ENCODE data around the gene ARID5B. TPM values are rescaled to one million over a fixed set of nuclear protein-coding genes. Genes with fewer than 3 reads are reported as not detected.
"Not testable (repeated sequence)": the region's sequence is repeated elsewhere in the genome, so short reads cannot be mapped to it uniquely, and the experiment has no call there.

Gene ARID5B
- 10 to 100 TPM; 34.8 to 35.9 TPM for total RNA-seq

DNA sequence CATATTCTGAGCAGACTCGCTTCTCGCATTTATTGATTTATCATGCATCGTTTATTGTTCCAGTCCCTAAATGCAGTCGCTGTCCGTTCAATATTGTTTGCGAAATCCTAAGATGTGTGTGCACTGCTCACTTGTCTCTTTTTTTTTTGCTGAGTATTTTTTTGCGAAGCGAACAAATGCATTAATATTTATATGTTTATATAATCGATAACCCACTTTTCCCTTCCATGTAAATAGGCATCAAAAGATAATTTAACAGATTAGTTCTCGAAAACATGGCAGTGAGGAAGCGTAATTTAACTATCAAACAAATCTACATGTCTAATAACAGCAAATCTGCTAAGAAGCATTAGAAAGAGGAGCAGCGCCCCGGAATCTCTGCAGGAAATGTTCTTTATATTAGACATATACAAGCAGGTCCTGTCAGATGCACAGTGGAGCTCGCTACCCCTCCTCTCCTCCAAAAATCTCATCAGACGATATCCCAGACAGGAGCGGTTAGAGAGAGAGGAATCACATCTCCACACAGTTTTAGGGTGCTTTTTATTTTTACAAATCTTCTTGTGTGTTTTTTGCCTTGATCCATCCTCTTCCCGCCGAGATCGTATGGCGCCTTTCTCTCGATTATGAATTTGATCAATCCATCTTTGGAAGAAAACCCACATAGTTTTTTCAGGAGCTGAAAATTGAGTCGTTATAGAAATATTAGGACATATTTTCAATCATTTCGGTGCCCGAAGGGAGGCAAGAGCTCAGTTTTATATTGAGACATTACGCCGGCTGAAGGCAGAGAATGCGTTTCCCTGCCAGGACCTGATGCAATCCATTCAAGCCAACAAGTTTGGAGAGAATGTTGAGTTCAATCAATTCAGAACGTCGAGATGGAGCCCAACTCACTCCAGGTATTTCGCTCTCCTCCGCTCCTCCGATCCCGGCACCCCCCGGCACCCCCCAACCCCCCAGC is at the start of gene ARID5B:
Gene ARID5B, plus strand, starts transcription at position 871 of the 964 bp plus-strand sequence. Its CDS starts 11 bp downstream, at position 882.
- CTCF ChIA-PET, result interaction anchor here (0.6 to 5.2 kb wide), 10 partner anchors 32 to 343 kb away, joined by 3 to 37 read pairs (median 8); no protein-coding TSS in a partner anchor
- Mint-ChIP-seq H3K4me1 (peaks cover 48% of the 10 kb centered on the region), H3K27ac (peak within 1 kb of the TSS; percentile 99), H3K36me3 (peaks cover 10% of the 10 kb centered on the region), H3K27me3 (no peaks in the 10 kb centered on the region), H3K9me3 (ENCODE audit: low read depth) (no peaks in the 10 kb centered on the region), H3K4me3 (peak within 1 kb of the TSS; percentile 98)
- ATAC-seq (no peak), DNase-seq (peak; percentile 74)

- DNase-seq, result no peak
- H3K27ac Mint-ChIP-seq, result no peak overlapping the region
Measured at GRCh38 chr10:61852261-61852660, 49.2 kb upstream of the ARID5B start.

GRCh38 chr10:61855771-61856170 is 45.7 kb upstream of the ARID5B start:
- Mint-ChIP-seq H3K27ac (no peak overlapping the region), H3K4me1 (no peaks in the 10 kb centered on the region), H3K9me3 (ENCODE audit: low read depth) (no peaks in the 10 kb centered on the region), H3K36me3 (peaks cover 3% of the 10 kb centered on the region), H3K27me3 (no peaks in the 10 kb centered on the region), H3K4me3 (no peak overlapping the region)
- CTCF ChIA-PET, result no interaction called here
- no peak for DNase-seq
- ATAC-seq, result no peak

More at GRCh38 chr10:61852261-61852660, 49.2 kb upstream of the ARID5B start:
- ATAC-seq, result no peak
- no peak overlapping the region for H3K4me3 Mint-ChIP-seq
- H3K4me1 Mint-ChIP-seq, result peaks cover under 1% of the 10 kb centered on the region
- H3K36me3 Mint-ChIP-seq, result peaks cover 3% of the 10 kb centered on the region
- H3K27me3 Mint-ChIP-seq, result no peaks in the 10 kb centered on the region
- CTCF ChIA-PET, result no interaction called here
- H3K9me3 Mint-ChIP-seq (ENCODE audit: low read depth), result no peaks in the 10 kb centered on the region

GRCh38 chr10:61857746-61858145 is 43.8 kb upstream of the ARID5B start:
- H3K9me3 Mint-ChIP-seq (ENCODE audit: low read depth), result no peaks in the 10 kb centered on the region
- no peak overlapping the region for H3K4me3 Mint-ChIP-seq
- CTCF ChIA-PET, result interaction anchor here (1.7 kb wide), 1 partner anchor 10 kb away, joined by 8 read pairs; no protein-coding TSS in a partner anchor
- no peaks in the 10 kb centered on the region for H3K27me3 Mint-ChIP-seq
- H3K36me3 Mint-ChIP-seq, result no peaks in the 10 kb centered on the region
- H3K27ac Mint-ChIP-seq, result no peak overlapping the region
- ATAC-seq, result no peak
- no peaks in the 10 kb centered on the region for H3K4me1 Mint-ChIP-seq
- no peak for DNase-seq

- Mint-ChIP-seq H3K27me3 (no peaks in the 10 kb centered on the region), H3K4me1 (no peaks in the 10 kb centered on the region), H3K4me3 (no peak overlapping the region), H3K36me3 (no peaks in the 10 kb centered on the region), H3K9me3 (ENCODE audit: low read depth) (no peaks in the 10 kb centered on the region), H3K27ac (no peak overlapping the region)
- CTCF ChIA-PET, result no interaction called here
- ATAC-seq (no peak), DNase-seq (no peak)
Measured at GRCh38 chr10:61859786-61860185, 41.7 kb upstream of the ARID5B start.

DNA sequence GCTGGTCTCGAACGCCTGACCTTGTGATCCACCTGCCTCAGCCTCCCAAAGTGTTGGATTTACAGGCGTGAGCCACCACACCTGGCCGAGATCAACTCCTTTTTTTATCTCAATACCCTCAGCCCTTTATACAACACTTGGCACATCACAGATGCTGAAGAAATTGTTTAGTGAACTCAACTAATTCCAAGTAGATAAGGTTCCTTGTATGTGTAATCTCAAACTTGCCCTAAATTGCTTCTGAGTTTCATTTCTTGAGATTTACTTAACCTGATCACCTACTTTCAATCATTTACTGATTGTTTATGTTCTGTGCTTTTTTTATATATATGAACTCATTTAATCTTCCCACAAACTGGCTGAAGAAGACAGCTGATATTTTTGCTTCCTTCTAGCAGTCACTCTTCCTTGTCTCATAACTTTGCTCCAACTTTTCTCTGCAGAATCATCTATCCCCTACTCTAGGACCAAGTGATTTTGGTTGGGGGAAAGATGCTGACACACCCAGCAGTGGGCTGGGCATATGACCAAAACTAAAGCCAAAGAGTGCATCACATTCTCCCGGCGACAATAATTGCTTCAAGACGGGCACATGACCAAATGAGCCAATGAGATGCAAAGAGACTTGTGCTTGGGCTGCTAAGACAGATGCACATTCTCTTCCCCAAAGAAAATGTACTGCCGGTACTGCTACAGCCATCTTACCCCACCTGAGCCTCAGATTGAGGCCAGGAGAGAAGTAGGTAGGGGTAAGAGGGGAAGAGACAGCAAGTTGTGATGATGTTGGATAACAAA is 40.3 kb upstream of the ARID5B start:
- CTCF ChIA-PET, result interaction anchor here (0.6 kb wide), 1 partner anchor 512 kb away, joined by 4 read pairs; no protein-coding TSS in a partner anchor
- H3K4me1 Mint-ChIP-seq, result no peaks in the 10 kb centered on the region
- no peaks in the 10 kb centered on the region for H3K9me3 Mint-ChIP-seq (ENCODE audit: low read depth)
- no peak for DNase-seq
- no peaks in the 10 kb centered on the region for H3K36me3 Mint-ChIP-seq
- no peak overlapping the region for H3K4me3 Mint-ChIP-seq
- H3K27ac Mint-ChIP-seq, result no peak overlapping the region
- no peak for ATAC-seq
- no peaks in the 10 kb centered on the region for H3K27me3 Mint-ChIP-seq

DNA sequence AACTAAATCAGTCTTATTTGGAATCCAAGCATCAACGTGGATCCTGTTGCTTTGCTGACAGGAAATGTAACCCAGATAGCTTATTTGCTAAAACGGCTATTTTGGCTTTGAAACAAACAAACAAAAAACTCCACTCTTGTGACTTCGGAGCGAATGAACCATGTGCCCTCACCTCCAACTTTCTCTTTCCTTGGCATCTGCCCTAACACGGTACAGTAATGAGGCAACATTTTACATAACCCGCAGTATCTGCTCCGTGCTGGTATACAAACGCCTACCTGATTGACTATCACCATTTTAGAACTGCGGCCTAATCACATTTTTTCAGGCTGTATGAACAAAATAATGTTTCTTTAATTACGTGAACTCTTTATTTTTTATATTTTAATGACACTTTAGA is 37.5 kb upstream of the ARID5B start:
- Mint-ChIP-seq H3K27me3 (no peaks in the 10 kb centered on the region), H3K4me1 (peaks cover 11% of the 10 kb centered on the region), H3K36me3 (no peaks in the 10 kb centered on the region), H3K4me3 (no peak overlapping the region), H3K27ac (no peak overlapping the region), H3K9me3 (ENCODE audit: low read depth) (no peaks in the 10 kb centered on the region)
- ATAC-seq (no peak), DNase-seq (no peak)
- CTCF ChIA-PET, result no interaction called here

DNA sequence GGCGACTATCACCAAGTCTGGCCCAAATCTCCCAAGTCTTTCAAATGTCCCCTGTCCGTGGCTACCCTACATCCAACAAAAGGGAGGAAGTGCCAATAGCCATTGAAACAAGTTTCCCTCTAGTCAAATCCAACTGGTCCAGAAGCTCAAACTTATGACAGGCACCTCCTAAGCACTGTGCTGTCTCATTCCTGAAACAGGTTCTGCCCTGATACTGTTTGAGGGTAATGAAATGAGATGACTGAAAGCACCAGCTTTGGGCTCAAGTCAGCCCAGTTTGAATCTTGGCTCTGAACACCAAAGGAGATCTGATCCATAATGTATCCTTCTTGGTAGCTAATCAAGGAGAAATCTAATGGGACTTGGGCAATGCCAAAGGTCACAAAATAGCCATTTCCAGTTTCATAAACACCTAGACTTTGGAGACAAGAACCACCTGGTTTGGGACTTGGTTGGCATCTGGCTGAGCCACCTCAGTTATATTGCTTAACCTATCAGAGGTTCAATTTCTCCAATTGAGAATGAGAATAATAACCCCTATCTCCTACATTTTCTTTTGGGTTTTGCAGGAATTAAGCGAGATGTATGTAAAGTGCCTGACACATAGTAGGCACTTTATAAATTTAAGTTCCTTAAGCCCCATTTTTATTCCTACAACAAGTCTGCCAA is 34.7 kb upstream of the ARID5B start:
- Mint-ChIP-seq H3K27ac (peak overlapping the region; percentile 30), H3K27me3 (no peaks in the 10 kb centered on the region), H3K9me3 (ENCODE audit: low read depth) (no peaks in the 10 kb centered on the region), H3K4me1 (peaks cover 11% of the 10 kb centered on the region), H3K4me3 (peak overlapping the region; percentile 57), H3K36me3 (no peaks in the 10 kb centered on the region)
- CTCF ChIA-PET, result interaction anchor here (1.1 to 2.6 kb wide), 3 partner anchors 30 to 82 kb away, joined by 3 to 10 read pairs (median 3); no protein-coding TSS in a partner anchor
- DNase-seq (no peak), ATAC-seq (no peak)

- CTCF ChIA-PET, result interaction anchor here (1.1 to 2.6 kb wide), 9 partner anchors 9 to 378 kb away, joined by 3 to 12 read pairs (median 4); no protein-coding TSS in a partner anchor
- peaks cover 11% of the 10 kb centered on the region for H3K4me1 Mint-ChIP-seq
- H3K4me3 Mint-ChIP-seq, result peak overlapping the region; percentile 57
- ATAC-seq; H3K36me3 Mint-ChIP-seq; H3K27me3 Mint-ChIP-seq; H3K9me3 Mint-ChIP-seq (ENCODE audit: low read depth): not testable (repeated sequence)
- peak; percentile 42 for DNase-seq
- peak overlapping the region; percentile 30 for H3K27ac Mint-ChIP-seq
Measured at GRCh38 chr10:61867374-61867773, 34.1 kb upstream of the ARID5B start.

DNA sequence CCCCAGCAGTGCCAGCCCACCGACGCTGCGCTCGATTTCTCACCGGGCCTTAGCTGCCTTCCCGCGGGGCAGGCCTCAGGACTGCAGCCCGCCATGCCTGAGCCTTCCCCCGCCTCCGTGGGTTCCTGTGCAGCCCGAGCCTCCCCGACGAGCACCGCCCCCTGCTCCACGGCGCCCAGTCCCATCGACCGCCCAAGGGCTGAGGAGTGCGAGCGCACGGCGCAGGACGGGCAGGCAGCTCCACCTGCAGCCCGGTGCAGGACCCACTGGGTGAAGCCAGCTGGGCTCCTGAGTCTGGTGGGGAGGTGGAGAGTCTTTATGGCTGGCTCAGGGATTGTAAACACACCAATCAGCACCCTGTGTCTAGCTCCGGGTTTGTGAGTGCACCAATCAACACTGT is 33.7 kb upstream of the ARID5B start:
- peak overlapping the region; percentile 60 for H3K27ac Mint-ChIP-seq
- not testable (repeated sequence) for H3K36me3 Mint-ChIP-seq; ATAC-seq; H3K27me3 Mint-ChIP-seq; H3K9me3 Mint-ChIP-seq (ENCODE audit: low read depth)
- H3K4me1 Mint-ChIP-seq, result peaks cover 11% of the 10 kb centered on the region
- CTCF ChIA-PET, result interaction anchor here (0.9 to 2.6 kb wide), 9 partner anchors 9 to 377 kb away, joined by 3 to 12 read pairs (median 4); no protein-coding TSS in a partner anchor
- peak overlapping the region; percentile 57 for H3K4me3 Mint-ChIP-seq
- peak; percentile 80 for DNase-seq

DNA sequence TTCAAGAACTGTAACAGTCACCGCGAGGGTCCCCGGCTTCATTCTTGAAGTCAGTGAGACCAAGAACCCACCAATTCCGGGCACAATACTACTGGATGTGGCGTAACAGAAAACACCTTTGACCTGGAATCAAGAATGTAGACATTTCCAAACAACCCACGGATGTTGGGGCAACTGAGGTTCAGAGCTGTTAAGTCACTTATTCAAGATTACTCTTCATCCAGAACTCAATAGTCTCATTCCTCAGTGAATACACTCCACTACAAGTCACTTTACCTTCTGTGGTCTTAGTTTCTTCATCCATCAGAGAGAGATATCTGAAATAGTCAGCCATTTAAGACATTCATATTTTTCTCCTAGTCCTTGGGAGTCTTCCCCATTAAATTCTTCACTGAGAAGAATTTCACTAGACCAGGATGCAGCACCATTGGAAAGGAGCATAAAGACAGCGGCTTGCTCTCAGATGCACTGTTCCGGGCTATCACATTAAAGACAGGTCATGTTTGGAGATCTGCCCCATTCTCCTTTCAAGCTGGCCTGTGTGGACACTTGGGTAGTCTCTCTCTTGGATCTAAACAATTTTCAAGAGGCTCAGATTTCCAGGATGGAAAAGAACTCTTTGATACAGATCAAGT is 32.3 kb upstream of the ARID5B start:
- CTCF ChIA-PET, result interaction anchor here (1.9 kb wide), 2 partner anchors 11 to 118 kb away, joined by 8 to 12 read pairs; no protein-coding TSS in a partner anchor
- H3K4me1 Mint-ChIP-seq, result peaks cover 11% of the 10 kb centered on the region

GRCh38 chr10:61869774-61870525 is 31.5 kb upstream of the ARID5B start:
- peaks cover 11% of the 10 kb centered on the region for H3K4me1 Mint-ChIP-seq
- H3K36me3 Mint-ChIP-seq, result no peaks in the 10 kb centered on the region
- CTCF ChIA-PET, result no interaction called here
- DNase-seq (no peak), ATAC-seq (no peak)
- no peaks in the 10 kb centered on the region for H3K27me3 Mint-ChIP-seq
- no peaks in the 10 kb centered on the region for H3K9me3 Mint-ChIP-seq (ENCODE audit: low read depth)
- H3K27ac Mint-ChIP-seq, result no peak overlapping the region
- no peak overlapping the region for H3K4me3 Mint-ChIP-seq

More for the DNA sequence above, 32.3 kb upstream of the ARID5B start:
- ATAC-seq (no peak), DNase-seq (no peak)
- Mint-ChIP-seq H3K27me3 (no peaks in the 10 kb centered on the region), H3K36me3 (no peaks in the 10 kb centered on the region), H3K27ac (no peak overlapping the region), H3K9me3 (ENCODE audit: low read depth) (no peaks in the 10 kb centered on the region), H3K4me3 (no peak overlapping the region)

Data from activated CD8-positive, alpha-beta memory T cell treated with anti-CD3 and anti-CD28 coated beads, Interleukin-2, amount 10 ng/mL, durations not matched to agents 7 days and 5 days (primary cell).